Peyer's patch (tissue), 4 donors: Measurements from ENCODE around the gene CCDC182.

Experiments
- CTCF ChIP-seq, 6 experiments: fragments of 450-650 bp in 4 of 6; fragments of 200-600 bp in 2 of 6; sonication (generic) in 1 of 6; IDR thresholded peaks; one replicate each; pipeline ENCODE4 v1.5.1; 2017 to 2019; ENCODE audit warnings: antibody characterized with exemption in 6 of 6, mild to moderate bottlenecking in 3 of 6, moderate library complexity in 1 of 6
- POLR2A ChIP-seq, 2 donors: fragments of 450-650 bp; IDR thresholded peaks; one replicate each; pipeline ENCODE4 v1.5.1; 2017; ENCODE audit warnings: antibody characterized with exemption in 2 of 2, mild to moderate bottlenecking in 2 of 2, moderate library complexity in 2 of 2

GRCh38 chr17:57714665-57715180 lies 30.4 kb downstream of the CCDC182 start:
- TF ChIP-seq POLR2A (IDR thresholded peaks at IDR 0.05) = no peak
- TF ChIP-seq CTCF (IDR thresholded peaks at IDR 0.05) = no peak
